Vagina (tissue), 2 donors: ENCODE results near the gene ANKLE2. TPM values are rescaled to one million over a fixed set of nuclear protein-coding genes. Genes with fewer than 3 reads are reported as not detected.
"Not testable (repeated sequence)": the region's sequence is repeated elsewhere in the genome, so short reads cannot be mapped to it uniquely, and the experiment has no call there.

Experiments
- DNase-seq, 2 donors: peaks; one replicate each; pipeline ENCODE4 v3.0.0-alpha.2; 2017; ENCODE audit errors: extremely low spot score in 2 of 2
- H3K27ac ChIP-seq: fragments of 200-600 bp; sonication (generic); one replicate; pipeline ENCODE4 v1.5.1; 2019
- H3K27me3 ChIP-seq: fragments of 200-600 bp; sonication (generic); one replicate; pipeline ENCODE4 v1.5.1; 2019
- H3K36me3 ChIP-seq, 2 donors: fragments of 200-600 bp; sonication (generic); one replicate each; pipeline ENCODE4 v1.5.1; 2017 to 2019
- H3K4me1 ChIP-seq: fragments of 200-600 bp; sonication (generic); one replicate; pipeline ENCODE4 v1.5.1; 2019
- H3K4me3 ChIP-seq, 2 donors: fragments of 200-600 bp; sonication (generic); 1 replicate in 1 of 2; 2 replicates in 1 of 2; pipeline ENCODE4 v1.5.1; 2016 to 2019
- H3K9me3 ChIP-seq: fragments of 200-600 bp; sonication (generic); one replicate; pipeline ENCODE4 v1.5.1; 2019
- POLR2A ChIP-seq, 2 donors: fragments of 450-650 bp; IDR thresholded peaks; one replicate each; pipeline ENCODE4 v1.6.1; 2017; ENCODE audit warnings: antibody characterized with exemption in 2 of 2, mild to moderate bottlenecking in 2 of 2, moderate library complexity in 2 of 2
- POLR2AphosphoS5 ChIP-seq, 2 donors: sonication (generic); formaldehyde crosslinking; IDR thresholded peaks; one replicate each; pipeline ENCODE4 v1.9.0; 2017; ENCODE audit warnings: antibody characterized with exemption in 2 of 2, mild to moderate bottlenecking in 2 of 2, low read depth in 1 of 2; ENCODE audit not compliant: insufficient read depth in 1 of 2
- intact Hi-C: fragments of 100-400 bp; cut with DNase I; formaldehyde crosslinking; loops from one replicate; pipeline ENCODE4 v1.15.1; 2023
- total RNA-seq: library from RNA; depleted of rRNA; stranded (reverse); fragments of >200 nt; gene quantifications from one replicate; pipeline ENCODE4 v1.2.3, GENCODE V29; 2016
- TF ChIP-seq, protein P1 (sequence below), 3 experiments: fragments of 450-650 bp in 2 of 3; fragments of 200-600 bp in 1 of 3; sonication (generic) in 1 of 3; IDR thresholded peaks; one replicate each; pipeline ENCODE4 v1.5.1; 2017 to 2019; ENCODE audit warnings: antibody characterized with exemption in 3 of 3, mild to moderate bottlenecking in 2 of 3, moderate library complexity in 2 of 3

ANKLE2 gene
- total RNA-seq, 1 donor from 2014 or later: 63.1 TPM

DNA sequence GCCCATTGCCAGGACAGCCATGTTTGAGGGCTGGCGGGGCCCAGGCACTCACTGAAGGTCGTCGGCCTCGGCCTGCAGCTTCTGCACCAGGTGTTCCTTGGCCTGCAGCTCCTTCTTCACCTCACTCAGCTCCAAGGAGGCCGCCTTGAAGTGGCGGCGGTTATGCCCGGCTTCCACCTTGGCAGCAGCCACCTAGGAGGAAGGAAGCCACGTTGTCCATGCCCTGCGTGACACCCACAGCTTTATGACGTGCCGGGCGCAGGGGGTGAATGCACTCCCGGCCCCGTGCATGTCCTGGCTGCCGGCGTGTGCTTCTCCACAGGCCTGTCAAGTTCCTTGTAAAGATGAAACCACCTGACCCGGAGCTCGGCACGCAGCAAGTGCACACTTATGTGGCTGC lies 16.0 kb upstream of the ANKLE2 start:
- intact Hi-C loops: no loop called here
- Histone ChIP-seq H3K27me3 (no peaks in the 10 kb centered on the region), H3K4me3 (no peak overlapping the region), H3K27ac (no peak overlapping the region), H3K36me3 (peaks cover 0 to 86% of the 10 kb centered on the region in 2 donors), H3K4me1 (no peaks in the 10 kb centered on the region), H3K9me3 (no peaks in the 10 kb centered on the region)
- TF ChIP-seq POLR2A (IDR thresholded peaks at IDR 0.05) (no peak), POLR2AphosphoS5 (IDR thresholded peaks at IDR 0.05; ENCODE audit: insufficient read depth in 1 of 2, low read depth in 1 of 2) (no peak)
- TF ChIP-seq, protein P1, sequence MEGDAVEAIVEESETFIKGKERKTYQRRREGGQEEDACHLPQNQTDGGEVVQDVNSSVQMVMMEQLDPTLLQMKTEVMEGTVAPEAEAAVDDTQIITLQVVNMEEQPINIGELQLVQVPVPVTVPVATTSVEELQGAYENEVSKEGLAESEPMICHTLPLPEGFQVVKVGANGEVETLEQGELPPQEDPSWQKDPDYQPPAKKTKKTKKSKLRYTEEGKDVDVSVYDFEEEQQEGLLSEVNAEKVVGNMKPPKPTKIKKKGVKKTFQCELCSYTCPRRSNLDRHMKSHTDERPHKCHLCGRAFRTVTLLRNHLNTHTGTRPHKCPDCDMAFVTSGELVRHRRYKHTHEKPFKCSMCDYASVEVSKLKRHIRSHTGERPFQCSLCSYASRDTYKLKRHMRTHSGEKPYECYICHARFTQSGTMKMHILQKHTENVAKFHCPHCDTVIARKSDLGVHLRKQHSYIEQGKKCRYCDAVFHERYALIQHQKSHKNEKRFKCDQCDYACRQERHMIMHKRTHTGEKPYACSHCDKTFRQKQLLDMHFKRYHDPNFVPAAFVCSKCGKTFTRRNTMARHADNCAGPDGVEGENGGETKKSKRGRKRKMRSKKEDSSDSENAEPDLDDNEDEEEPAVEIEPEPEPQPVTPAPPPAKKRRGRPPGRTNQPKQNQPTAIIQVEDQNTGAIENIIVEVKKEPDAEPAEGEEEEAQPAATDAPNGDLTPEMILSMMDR (IDR thresholded peaks at IDR 0.05): no peak
- no peak for DNase-seq

DNA sequence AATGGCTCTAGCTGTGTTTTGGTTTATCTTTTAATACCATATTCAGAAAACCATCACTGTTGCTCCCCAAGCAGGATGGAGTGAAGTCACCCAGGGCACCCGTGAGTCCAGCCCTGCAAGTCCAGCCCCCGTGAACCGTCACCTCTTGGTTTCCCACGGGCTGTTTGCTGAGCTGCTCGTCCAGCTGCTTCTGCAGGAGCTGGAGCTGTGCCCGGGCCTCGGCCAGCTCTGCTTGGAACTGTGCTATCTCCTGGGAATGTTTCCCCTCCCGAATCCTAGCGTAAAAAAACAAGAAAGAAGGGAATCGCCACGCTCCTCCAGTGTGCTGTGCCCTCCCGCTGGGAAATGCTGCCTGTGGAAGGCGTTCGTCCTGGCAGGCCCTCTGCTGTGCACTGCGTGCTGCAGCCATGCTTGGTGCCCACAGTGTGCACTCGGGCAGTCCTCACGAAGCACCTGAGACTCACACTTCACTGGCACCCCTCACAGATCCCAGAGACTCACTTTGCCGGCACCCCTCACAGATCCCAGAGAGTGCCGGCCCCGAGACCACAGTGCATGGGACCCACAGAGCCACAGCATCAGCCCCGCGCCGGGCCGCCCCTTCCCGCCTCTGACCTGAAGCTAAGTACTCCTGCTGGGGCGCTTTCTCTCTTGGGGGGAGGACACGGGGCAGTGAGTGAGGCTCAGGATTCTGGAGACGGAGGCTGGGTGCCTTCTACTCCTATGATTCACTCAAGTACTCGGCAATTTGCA lies 15.4 kb upstream of the ANKLE2 start:
- peaks cover 0 to 86% of the 10 kb centered on the region in 2 donors for H3K36me3 ChIP-seq
- no peaks in the 10 kb centered on the region for H3K27me3 ChIP-seq
- intact Hi-C loops: no loop called here
- H3K27ac ChIP-seq: no peak overlapping the region
- DNase-seq: no peak
- no peaks in the 10 kb centered on the region for H3K4me1 ChIP-seq
- H3K4me3 ChIP-seq: no peak overlapping the region
- TF ChIP-seq POLR2A (IDR thresholded peaks at IDR 0.05) (no peak), POLR2AphosphoS5 (IDR thresholded peaks at IDR 0.05; ENCODE audit: insufficient read depth in 1 of 2, low read depth in 1 of 2) (no peak)
- TF ChIP-seq, protein P1 (IDR thresholded peaks at IDR 0.05): no peak
- H3K9me3 ChIP-seq: no peaks in the 10 kb centered on the region

DNA sequence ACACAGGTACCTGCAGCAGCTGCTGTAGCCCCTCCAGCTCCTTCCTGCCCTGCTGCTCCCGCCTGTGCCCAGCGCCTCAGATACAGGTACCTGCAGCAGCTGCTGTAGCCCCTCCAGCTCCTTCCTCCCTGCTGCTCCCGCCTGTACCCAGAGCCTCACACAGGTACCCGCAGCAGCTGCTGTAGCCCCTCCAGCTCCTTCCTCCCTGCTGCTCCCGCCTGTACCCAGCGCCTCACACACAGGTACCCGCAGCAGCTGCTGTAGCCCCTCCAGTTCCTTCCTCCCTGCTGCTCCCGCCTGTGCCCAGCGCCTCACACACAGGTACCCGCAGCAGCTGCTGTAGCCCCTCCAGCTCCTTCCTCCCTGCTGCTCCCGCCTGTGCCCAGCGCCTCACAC lies 14.6 kb upstream of the ANKLE2 start:
- intact Hi-C loops, H3K27ac ChIP-seq, DNase-seq, H3K4me3 ChIP-seq, H3K27me3 ChIP-seq, H3K4me1 ChIP-seq, H3K9me3 ChIP-seq: not testable (repeated sequence)
- peaks cover 0 to 84% of the 10 kb centered on the region in 2 donors for H3K36me3 ChIP-seq

DNA sequence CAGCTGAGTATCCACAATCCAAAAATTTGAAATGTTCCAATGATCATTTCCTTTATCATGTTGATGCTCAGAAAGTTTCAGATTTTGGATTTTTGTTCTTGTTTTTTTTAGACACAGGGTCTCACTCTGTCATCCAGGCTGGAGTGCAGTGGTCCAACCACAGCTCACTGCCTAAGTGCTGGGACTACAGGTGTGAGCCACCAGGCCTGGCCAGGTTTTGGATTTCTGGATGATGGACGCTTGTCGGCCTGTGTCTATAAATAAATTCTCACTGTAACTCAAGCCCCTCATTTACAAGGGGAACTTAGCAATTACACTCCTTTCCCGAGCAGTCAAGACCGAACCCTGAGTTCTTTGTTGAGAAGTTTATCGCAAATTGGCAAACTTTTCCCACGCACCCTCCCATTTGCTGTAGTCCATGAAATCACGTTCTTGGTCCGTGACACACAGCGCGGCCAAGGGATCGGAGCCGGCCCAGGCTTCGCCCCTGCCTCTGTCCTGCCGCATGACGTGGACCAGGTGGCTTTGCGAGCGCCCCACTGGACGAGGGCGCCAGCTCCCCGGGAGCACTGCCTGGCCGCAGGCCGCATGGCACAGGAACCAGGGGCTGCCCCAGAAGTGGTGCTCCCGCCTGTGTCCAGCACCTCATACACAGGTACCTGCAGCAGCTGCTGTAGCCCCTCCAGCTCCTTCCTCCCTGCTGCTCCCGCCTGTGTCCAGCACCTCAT lies 14.0 kb upstream of the ANKLE2 start:
- no peaks in the 10 kb centered on the region for H3K4me1 ChIP-seq
- TF ChIP-seq, protein P1 (IDR thresholded peaks at IDR 0.05): no peak
- TF ChIP-seq POLR2A (IDR thresholded peaks at IDR 0.05) (no peak), POLR2AphosphoS5 (IDR thresholded peaks at IDR 0.05; ENCODE audit: insufficient read depth in 1 of 2, low read depth in 1 of 2) (no peak)
- no peaks in the 10 kb centered on the region for H3K27me3 ChIP-seq
- intact Hi-C loops: no loop called here
- H3K27ac ChIP-seq: no peak overlapping the region
- no peak overlapping the region for H3K4me3 ChIP-seq
- H3K9me3 ChIP-seq: no peaks in the 10 kb centered on the region
- H3K36me3 ChIP-seq: peaks cover 0 to 82% of the 10 kb centered on the region in 2 donors
- no peak for DNase-seq

DNA sequence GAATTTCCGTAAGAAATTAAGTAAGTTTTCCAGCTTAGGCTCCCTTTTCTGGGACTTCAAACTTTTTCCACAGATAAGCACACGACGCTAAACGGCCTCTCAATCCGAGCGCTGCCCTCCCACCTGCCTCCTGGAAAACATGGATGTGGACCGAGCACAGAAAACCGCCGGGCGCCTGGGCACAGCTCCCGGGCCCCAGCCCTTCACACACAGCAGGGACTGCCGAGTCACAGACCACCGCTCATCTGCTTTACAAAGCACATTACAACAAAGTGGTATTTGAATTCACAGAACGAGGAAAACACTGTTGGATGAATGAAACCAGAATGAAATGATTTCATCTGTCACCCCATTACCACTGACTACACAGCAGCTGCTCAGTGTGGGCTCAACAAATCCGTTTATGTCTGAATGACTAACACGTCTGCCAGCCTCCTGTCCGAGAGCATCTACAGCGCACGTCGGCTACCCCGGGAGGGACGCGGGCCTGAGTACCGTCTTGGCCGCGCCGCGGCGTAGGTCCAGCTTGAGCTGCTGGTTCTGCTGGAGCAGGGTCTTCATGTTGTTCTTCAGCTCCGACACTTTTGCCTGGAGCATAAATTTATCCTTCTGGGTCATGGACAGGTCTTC lies 13.1 kb upstream of the ANKLE2 start:
- no peak for DNase-seq
- Histone ChIP-seq H3K27ac (no peak overlapping the region), H3K9me3 (no peaks in the 10 kb centered on the region), H3K4me1 (no peaks in the 10 kb centered on the region), H3K4me3 (no peak overlapping the region), H3K36me3 (peaks cover 0 to 73% of the 10 kb centered on the region in 2 donors), H3K27me3 (no peaks in the 10 kb centered on the region)
- TF ChIP-seq, protein P1 (IDR thresholded peaks at IDR 0.05): no peak
- TF ChIP-seq POLR2A (IDR thresholded peaks at IDR 0.05) (no peak), POLR2AphosphoS5 (IDR thresholded peaks at IDR 0.05; ENCODE audit: insufficient read depth in 1 of 2, low read depth in 1 of 2) (no peak)
- intact Hi-C loops: no loop called here
